GM19025 (cell line): ENCODE results near the gene CCNK.

ENCODE experiments used
- ATAC-seq: cut with Tn5 transposase; IDR thresholded peaks from one replicate; pipeline ENCODE4 v1.9.1; 2021; ENCODE audit warnings: mild to moderate bottlenecking, low read depth, moderate library complexity; ENCODE audit not compliant: unreplicated experiment

The CCNK gene

GRCh38 chr14:99465288-99465687, 15.9 kb upstream of the CCNK start:
- ATAC-seq = no peak

- ATAC-seq = no peak
Measured at GRCh38 chr14:99466758-99467157, 14.5 kb upstream of the CCNK start.

- ATAC-seq = no peak
Measured at GRCh38 chr14:99467336-99468078, 13.7 kb upstream of the CCNK start.

- ATAC-seq = no peak
Measured at GRCh38 chr14:99468081-99468480, 13.1 kb upstream of the CCNK start.

DNA sequence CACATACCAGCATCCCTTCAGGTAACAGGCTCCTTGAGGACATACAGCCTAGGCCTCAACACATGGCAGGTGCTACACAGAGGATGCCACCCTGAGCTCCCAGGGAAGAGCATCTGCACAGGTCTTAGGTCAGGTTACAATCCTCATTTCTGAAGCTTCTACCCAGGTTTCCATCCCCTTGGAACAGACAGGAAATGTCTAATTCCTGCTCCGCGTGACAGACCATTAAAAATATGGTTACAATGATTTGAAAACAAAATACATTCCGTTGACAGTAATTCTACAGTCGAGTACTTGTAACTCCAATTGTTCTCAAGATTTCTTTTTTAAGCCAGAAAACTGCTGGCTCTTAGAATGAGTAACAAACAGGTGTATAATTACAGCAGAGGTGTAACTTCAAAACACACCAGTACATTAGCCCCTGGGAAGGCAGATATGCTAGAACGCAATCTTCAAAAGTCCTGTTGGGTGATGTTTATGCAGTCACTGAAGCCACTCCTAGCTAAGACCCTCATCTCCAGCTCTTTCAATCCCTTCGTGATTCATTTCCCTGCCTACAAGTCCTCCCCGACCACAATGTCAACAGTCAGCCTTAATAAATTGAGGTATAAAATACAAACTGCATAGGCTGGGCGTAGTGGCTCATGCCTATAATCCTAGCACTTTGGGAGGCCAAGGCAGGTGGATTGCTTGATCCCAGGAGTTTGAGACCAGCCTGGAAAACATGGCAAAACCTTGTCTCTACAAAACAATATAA, 12.2 kb upstream of the CCNK start:
- ATAC-seq = no peak

GRCh38 chr14:99471731-99472130, 9.5 kb upstream of the CCNK start:
- no peak for ATAC-seq

GRCh38 chr14:99472937-99473336, 8.3 kb upstream of the CCNK start:
- ATAC-seq = no peak

DNA sequence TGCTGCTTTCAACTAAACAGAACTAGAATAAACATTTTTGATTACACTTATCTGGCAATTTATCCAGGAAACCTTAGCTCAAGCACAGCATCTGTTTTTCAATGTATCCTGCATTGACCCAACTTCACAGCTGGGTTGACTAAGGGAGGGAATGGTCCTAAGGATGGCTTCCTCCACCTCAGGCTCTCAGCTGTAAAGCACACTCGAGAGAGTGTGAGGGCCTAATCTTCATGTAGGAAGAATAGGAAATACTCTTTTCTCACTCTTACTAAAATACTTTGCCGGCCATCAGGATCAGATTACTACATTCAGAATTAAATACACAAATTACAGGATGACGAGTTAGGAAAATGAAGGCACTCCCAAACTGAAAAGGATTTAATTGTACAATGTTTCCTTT, 7.8 kb upstream of the CCNK start:
- no peak for ATAC-seq

- ATAC-seq = no peak
Measured at GRCh38 chr14:99475179-99475578, 6.0 kb upstream of the CCNK start.

DNA sequence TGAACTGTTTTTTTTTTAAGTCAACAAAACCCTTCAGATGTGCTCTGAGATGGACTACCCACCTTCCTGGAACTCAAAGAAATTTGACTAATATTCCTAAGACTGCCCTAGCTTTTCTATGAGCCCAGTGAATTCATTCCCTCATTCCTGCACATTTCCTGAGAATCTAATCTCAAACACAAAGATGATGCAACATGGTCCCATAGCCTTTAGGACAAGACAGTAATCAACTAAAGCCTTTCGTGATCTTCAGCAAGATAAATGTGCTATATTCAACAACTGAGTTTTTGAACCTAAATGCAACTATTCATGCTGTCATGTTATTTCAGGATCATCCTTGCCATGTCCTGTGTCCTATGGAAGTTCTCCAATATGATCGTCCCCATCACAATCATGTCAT, 5.5 kb upstream of the CCNK start:
- no peak for ATAC-seq

DNA sequence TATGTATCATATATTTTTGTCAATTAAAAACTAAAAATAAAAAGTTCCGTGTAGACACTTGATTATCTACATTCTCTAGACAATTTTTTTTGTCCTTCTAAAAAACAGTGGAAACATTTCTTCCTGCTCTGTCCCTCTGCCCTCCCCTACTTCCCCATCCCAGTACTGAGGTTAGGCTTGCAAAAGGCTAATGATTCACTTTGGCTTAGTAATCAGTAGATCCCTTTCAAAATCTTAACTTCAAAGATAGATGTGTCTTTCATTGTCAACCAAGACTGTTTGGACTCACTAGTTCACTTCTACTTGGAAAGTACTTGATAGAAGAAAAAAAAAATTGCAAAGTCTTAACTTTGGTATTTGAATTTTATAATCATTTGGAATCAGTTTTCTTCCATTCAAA, 4.3 kb upstream of the CCNK start:
- no peak for ATAC-seq

DNA sequence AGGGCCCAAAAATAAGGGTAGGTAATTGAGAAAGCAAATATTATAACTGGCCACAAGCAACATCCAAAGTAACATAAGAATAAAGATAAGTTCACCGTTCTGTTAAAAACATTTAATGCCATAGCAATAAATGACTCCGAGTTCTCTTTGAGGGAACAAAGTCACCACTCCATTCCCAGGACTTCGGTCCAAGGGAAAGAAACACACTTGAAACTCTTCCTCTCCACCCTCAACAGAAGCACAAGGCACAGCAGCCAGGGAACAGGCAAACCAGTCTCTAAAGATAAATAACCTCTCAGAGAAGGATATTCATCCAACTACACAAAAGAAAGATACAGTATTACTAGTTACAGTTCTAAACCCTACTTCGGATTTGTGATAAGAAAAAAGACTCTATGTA, 3.1 kb upstream of the CCNK start:
- no peak for ATAC-seq

DNA sequence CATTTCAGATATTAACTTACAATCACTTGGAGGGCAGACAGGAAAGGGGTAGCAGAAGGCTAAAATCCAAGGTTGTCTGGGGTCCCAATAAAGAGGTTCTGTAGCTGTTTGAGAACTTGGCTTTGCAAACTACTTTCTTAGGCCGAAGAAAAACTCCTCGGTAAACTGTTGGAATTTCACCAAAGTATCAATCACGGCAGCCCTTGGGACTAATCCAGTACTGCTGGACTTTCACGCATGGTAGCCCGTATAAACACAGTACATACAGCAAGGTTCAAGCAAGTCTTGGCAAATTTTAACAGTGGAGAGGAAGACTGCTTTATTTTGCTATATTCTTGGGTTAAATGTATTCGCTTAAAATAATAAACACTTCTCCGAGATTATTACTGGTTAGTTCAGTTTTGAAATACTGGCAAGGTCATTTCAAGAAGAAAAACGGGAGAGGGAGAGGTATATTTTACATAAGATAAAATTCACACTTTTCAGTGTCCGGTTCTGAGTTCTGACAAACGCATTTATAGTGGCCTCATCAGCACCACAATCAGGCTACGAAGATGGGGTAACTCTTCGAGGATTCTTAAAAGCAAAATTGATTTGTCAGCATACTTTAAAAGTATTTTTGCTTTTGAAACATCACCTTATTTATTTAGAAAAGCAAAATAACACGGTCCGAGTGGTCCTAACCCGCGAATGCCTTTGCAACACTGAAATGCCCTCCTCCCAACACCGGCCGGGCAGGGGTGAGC, 1.9 kb upstream of the CCNK start:
- no peak for ATAC-seq

- peak; percentile 2 for ATAC-seq
Measured at GRCh38 chr14:99479906-99480869, 1.0 kb upstream of the CCNK start, which contains the start of gene SETD3. SETD3 (minus strand) TSS chr14:99480859; CDS start chr14:99465805, 15,054 bp downstream.

- no peak for ATAC-seq
Measured at GRCh38 chr14:99481745-99482099, 513 bp downstream of the CCNK start.

GRCh38 chr14:99484106-99484505, 2.9 kb downstream of the CCNK start:
- ATAC-seq = no peak

GRCh38 chr14:99497341-99497740, 16.1 kb downstream of the CCNK start:
- ATAC-seq = no peak

DNA sequence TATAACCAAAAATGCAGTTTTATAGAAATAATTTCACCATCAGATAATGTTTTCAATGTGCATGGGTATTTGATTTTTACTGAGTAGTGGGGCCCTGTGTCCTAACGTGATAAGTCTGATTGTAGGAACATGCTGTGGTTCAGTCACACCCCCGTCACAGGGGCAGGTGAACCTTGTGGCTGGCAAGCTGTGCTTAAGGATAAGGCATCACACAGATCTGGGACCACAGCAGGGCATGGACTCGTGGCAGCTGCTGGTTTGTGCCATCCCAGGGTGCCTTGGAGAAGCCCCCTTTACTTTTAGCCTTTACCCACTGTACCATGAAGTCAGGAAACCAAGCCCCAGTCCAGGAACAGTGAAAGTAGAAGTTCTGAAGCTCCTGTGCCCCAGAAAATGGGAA, 16.7 kb downstream of the CCNK start:
- no peak for ATAC-seq

DNA sequence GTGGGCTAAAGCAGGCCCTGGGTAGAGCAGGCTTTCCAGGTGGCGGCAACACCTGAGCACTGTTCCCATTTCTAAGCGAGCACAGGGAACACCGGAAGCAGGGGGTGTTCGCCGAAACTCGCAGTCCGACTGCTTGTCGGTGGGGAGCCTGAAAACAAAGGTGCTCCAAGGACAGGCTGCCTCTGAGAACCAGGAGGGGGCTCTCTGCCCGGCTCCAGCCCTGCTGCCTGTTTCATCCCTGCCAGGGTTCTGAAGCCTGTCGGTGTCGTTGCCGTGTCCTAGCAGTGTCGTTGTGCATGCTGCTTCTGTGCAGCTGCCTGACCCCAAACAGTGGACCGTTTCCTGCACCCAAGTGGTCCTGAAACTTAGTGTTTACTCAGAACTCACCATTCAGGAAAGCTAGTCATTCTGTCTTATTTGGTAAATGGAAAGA, 21.8 kb downstream of the CCNK start:
- no peak for ATAC-seq

DNA sequence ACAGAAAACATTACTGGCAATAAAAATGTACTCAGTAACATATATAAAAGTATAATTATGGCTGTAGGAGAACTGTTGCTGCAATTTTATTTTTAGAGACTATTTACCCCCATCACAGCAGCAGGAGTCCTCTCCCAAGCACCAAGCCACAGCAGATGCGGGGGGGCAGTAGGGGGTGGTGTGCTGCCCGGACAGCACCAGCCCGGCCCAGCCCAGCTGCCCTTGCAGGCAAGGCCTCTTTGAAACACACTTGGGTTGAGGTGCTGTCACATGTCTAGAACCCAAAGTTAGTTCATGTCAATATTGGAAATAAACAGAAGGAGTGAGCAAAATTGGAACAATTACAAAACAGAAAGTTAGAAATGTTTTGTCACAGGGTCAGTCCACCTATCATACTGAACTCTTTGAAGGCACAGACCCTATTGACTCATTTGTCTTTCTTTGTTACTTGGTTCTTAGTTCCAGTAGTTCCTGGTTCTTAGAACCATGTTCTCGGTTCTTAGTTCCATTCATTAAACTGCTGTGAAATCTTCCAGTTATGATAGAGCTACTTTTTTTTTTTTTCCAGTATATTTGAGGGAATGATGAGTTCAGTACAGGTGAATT, 22.7 kb downstream of the CCNK start:
- ATAC-seq = no peak
